MM.1S (cell line): ENCODE data around the gene EML3.
"Not testable (repeated sequence)": the region's sequence is repeated elsewhere in the genome, so short reads cannot be mapped to it uniquely, and the experiment has no call there.

Experiments
- CTCF ChIP-seq: fragments of 300-600 bp; sonication (generic); IDR thresholded peaks from 2 replicates; pipeline ENCODE4 v1.5.1; 2016; ENCODE audit warnings: antibody characterized with exemption, low read length, mixed read lengths
- EZH2 ChIP-seq: fragments of 300-600 bp; sonication (generic); optimal IDR thresholded peaks from 2 replicates; pipeline ENCODE3; 2017; ENCODE audit warnings: low read depth, mild to moderate bottlenecking, antibody characterized with exemption, low read length, mixed read lengths
- EZH2phosphoT487 ChIP-seq: fragments of 300-600 bp; sonication (generic); IDR thresholded peaks from 2 replicates; pipeline ENCODE4 v1.6.1; 2018; ENCODE audit warnings: antibody characterized with exemption, low read length

GRCh38 chr11:62650283-62650682, 37.7 kb upstream of the EML3 start:
- not testable (repeated sequence) for TF ChIP-seq EZH2, CTCF, EZH2phosphoT487
